HG03439 (cell line): ENCODE data around the gene PLEKHA8.

Source experiments
- ATAC-seq: cut with Tn5 transposase; IDR thresholded peaks from one replicate; pipeline ENCODE4 v1.9.1; 2021; ENCODE audit warnings: mild to moderate bottlenecking, moderate library complexity; ENCODE audit not compliant: unreplicated experiment

The PLEKHA8 gene, protein sequence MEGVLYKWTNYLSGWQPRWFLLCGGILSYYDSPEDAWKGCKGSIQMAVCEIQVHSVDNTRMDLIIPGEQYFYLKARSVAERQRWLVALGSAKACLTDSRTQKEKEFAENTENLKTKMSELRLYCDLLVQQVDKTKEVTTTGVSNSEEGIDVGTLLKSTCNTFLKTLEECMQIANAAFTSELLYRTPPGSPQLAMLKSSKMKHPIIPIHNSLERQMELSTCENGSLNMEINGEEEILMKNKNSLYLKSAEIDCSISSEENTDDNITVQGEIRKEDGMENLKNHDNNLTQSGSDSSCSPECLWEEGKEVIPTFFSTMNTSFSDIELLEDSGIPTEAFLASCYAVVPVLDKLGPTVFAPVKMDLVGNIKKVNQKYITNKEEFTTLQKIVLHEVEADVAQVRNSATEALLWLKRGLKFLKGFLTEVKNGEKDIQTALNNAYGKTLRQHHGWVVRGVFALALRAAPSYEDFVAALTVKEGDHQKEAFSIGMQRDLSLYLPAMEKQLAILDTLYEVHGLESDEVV

DNA sequence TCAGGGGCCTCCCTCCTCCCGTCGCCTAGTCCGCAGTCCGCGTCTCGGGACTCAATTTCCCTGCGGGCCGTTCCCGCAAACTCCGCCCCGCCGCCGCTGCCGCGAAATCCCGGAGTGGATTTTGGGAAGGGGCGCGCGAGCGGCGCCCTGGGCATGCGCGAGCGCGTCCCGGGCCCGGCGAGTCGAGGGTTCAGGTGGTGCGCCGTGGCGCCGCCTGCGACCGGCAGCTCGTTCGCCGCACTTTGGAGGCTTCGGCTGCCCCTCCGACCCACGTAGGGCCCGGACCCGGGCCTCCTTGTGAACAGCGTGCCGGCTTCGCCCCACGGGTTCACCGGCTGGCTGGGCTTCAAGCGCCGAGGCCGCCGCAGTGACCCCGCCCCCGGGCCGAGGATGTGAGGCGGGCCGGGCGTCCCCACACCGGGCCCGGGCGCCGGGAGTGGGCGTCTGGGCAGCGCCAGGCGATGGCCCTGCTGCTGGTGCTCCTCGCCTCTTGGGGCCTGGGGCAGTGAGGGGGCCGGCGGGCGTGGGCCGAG, at the start of gene PLEKHA8:
Gene PLEKHA8, plus strand, starts transcription at position 197 of the 533 bp plus-strand sequence. CDS start 351 bp downstream, outside the sequence.
- peak; percentile 48 for ATAC-seq

GRCh38 chr7:29980151-29980550, 48.1 kb upstream of the PLEKHA8 start:
- ATAC-seq = no peak

- ATAC-seq = no peak
Measured at GRCh38 chr7:29987083-29987482, 41.1 kb upstream of the PLEKHA8 start.

GRCh38 chr7:29987811-29988317, 40.3 kb upstream of the PLEKHA8 start:
- ATAC-seq = no peak

GRCh38 chr7:29988424-29989256, 39.6 kb upstream of the PLEKHA8 start:
- ATAC-seq = peak; percentile 39

DNA sequence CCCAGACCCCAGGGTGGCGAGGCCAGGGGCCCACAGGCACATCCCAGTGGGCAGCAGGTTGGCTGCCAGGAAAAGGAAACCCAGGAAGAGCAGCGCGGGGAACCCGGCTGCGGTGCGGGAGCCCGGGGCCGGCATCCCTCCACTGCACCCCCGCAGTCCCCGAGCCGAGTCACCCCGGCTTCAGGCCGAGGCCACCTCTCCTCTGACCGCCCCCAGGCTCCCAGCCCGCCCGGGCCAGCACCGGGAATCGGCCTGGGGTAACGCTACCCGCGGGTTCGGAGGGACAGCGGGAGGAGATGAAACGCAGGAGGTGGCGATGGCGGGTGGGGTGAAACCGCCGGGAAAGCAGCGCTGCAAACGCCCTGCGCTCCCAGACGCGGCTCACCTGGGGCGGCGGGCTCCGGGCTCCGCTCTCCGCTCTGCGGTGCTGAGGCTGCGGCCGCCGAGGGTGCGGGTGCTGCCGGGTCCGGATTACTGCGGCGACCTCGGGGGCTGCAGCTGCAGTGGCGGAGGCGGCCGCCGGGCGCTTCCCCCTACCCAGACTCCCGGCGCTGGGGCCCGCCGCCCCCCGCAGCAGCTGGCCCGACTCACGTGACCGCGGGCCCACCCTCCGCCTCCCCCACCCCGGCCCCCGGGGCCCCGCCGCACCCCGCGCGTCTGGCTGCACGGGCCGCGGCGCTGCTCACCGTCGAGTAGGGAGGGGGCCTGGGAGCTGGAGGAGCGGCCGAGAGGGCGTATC, 38.8 kb upstream of the PLEKHA8 start, which contains the start of gene SCRN1:
Gene SCRN1, minus strand, starts transcription at position 545 of the 739 bp plus-strand sequence. CDS start 20,734 bp downstream, outside the sequence.
- peak; percentile 38 for ATAC-seq

GRCh38 chr7:29990931-29991330, 37.3 kb upstream of the PLEKHA8 start:
- no peak for ATAC-seq

- ATAC-seq = no peak
Measured at GRCh38 chr7:29991937-29992336, 36.3 kb upstream of the PLEKHA8 start.

DNA sequence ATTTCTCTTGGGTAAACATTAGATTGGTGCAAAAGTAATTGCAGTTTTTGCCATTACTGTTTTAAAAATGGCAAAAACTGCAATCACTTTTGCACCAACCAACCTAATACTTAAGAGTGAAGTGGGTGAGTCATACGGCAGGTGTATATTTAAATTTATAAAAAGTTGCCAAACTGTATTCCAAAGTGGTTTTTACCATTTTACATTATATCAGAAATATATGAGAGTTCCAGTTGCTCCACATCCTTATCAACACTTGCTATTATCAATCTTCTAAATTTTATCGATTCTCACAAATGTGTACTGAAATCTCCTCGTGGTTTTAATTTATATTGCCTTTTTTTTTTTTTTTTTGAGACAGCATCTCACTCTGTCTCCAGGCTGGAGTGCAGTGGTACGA, 35.1 kb upstream of the PLEKHA8 start:
- ATAC-seq = no peak

GRCh38 chr7:29995652-29996051, 32.6 kb upstream of the PLEKHA8 start:
- no peak for ATAC-seq

GRCh38 chr7:29996321-29996720, 31.9 kb upstream of the PLEKHA8 start:
- no peak for ATAC-seq

- ATAC-seq = no peak
Measured at GRCh38 chr7:29998489-29998888, 29.7 kb upstream of the PLEKHA8 start.

- ATAC-seq = no peak
Measured at GRCh38 chr7:30001998-30002397, 26.2 kb upstream of the PLEKHA8 start.

- ATAC-seq = no peak
Measured at GRCh38 chr7:30003098-30003497, 25.1 kb upstream of the PLEKHA8 start.

DNA sequence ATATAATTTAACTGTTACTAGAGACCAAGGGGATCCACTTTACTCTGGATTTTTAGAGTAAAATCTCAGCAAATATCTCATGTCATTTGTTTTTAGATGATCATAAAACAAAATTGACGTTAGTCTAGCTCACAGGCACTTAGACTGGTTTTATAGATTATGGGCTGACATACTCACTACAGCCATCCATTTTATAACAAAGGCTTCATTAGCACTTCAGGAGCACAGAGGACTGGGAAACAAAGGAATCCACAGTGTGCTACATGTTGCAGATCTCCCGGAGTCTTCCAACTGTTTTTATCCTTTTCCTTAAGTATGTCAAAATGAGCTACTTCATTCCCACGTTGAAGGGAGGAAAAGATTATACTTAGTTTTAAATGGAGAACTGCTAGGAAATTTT, 22.7 kb upstream of the PLEKHA8 start:
- ATAC-seq = no peak

DNA sequence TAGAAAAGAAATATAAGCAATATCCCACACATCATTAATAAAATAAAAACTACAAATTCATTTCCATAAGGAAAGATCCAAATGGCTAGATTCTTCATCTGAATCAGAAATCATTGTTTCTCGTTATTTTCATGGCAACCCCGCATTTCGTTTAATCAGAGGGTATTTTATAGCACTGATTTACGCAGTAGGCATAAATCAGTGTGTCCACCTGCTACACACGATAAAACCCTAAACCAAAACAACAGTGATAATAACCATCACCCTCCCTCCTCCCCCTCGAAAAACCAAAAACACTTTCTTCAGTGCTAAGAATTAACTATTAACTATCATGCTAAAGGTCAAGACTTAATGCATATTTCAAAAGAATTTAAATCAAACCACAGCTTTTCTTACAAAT, 18.2 kb upstream of the PLEKHA8 start:
- no peak for ATAC-seq

GRCh38 chr7:30012757-30013156, 15.5 kb upstream of the PLEKHA8 start:
- ATAC-seq = no peak

GRCh38 chr7:30018451-30018850, 9.8 kb upstream of the PLEKHA8 start:
- ATAC-seq = no peak

DNA sequence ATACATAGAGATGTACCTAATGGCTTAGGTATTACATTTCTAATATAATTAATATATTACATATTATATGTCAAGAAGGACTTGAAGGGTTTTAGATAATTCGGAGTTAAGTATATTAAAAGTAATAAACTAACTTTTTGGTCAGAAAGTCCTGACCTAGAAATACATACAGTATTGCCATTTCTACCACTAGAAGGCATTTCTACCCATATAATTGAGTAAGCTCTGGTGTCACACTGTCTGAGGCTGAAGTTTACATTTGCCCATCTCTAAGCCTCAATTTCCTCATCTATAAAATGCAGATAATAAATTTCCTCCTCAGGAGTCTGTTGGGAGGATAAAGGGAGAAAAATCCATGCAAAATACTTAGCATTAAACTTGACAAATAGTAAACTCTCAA, 8.8 kb upstream of the PLEKHA8 start:
- ATAC-seq = no peak

DNA sequence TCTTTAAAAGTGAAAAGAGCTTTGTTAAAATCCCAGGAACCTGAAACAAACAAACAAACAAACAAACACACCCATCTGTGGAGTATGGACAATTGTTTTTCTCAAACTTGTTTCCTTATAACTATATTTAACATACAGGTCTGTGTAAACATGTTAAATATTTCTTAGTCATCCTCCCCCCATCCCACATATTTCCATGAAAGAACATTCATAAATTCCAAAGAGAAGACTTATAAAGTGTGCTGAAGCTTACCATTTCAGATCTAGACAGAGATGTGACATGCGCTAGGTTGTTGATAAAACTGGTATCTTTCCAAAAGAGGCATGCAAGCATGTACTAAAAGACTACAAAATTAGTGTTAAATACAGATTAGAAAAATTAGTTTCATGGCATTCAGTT, 8.3 kb upstream of the PLEKHA8 start:
- no peak for ATAC-seq
